IMR-90 (cell line): ENCODE measurements around the gene GPT2. TPM values are rescaled to one million over a fixed set of nuclear protein-coding genes. Genes with fewer than 3 reads are reported as not detected.

Source experiments
- ATAC-seq: fragments of 200-7000 bp; cut with Tn5 transposase; 2 replicates; pipeline ENCODE4 v1.9.1; 2020; ENCODE audit warnings: low read depth, mild to moderate bottlenecking, moderate library complexity
- BruUV-seq: library from RNA; stranded (reverse); fragments of 400-500 nt; replicated peaks from 2 replicates; lab custom pipeline; 2021; lab: Mats Ljungman, UMichigan
- CTCF ChIA-PET: fragments of 300-600 bp; formaldehyde crosslinking; extraction: SDS; loops from one replicate; lab custom pipeline; 2021; ENCODE audit warnings: antibody characterized with exemption; lab: Yijun Ruan, JAX
- POLR2A ChIA-PET: fragments of 300-600 bp; sonication (Branson Sonifier 250); formaldehyde crosslinking; loops from one replicate; lab custom pipeline; 2022; ENCODE audit warnings: antibody characterized with exemption; ENCODE audit not compliant: unreplicated experiment; lab: Charles Lee
- DNase-seq: peaks from one replicate; pipeline ENCODE4 v3.0.0; 2013
- H2AFZ ChIP-seq: replicated peaks from 2 replicates; pipeline ENCODE3; 2013; ENCODE audit warnings: low read length, mild to moderate bottlenecking; ENCODE audit not compliant: poor library complexity
- H2AK5ac ChIP-seq: 2 replicates; pipeline ENCODE4 v1.6.1; 2013; ENCODE audit warnings: low read depth, low read length, inconsistent platforms
- H2AK9ac ChIP-seq: replicated peaks from 2 replicates; pipeline ENCODE3; 2013; ENCODE audit warnings: mild to moderate bottlenecking, low read depth, low read length, moderate library complexity; ENCODE audit not compliant: poor library complexity
- H2BK120ac ChIP-seq: 2 replicates; pipeline ENCODE4 v1.6.1; 2013; ENCODE audit warnings: low read depth, low read length, inconsistent platforms
- H2BK15ac ChIP-seq: 3 replicates; pipeline ENCODE4 v1.6.1; 2013; ENCODE audit warnings: low read depth, low read length, inconsistent platforms
- H2BK20ac ChIP-seq: 2 replicates; pipeline ENCODE4 v1.6.1; 2013; ENCODE audit warnings: low read depth, mild to moderate bottlenecking, inconsistent platforms, low read length, moderate library complexity
- H2BK5ac ChIP-seq: 2 replicates; pipeline ENCODE4 v1.6.1; 2013; ENCODE audit warnings: mild to moderate bottlenecking, low read depth, low read length, inconsistent platforms; ENCODE audit not compliant: poor library complexity, severe bottlenecking
- H3K14ac ChIP-seq: replicated peaks from 2 replicates; pipeline ENCODE4 v1.6.1; 2013; ENCODE audit warnings: low read depth, low read length, inconsistent platforms
- H3K18ac ChIP-seq: 2 replicates; pipeline ENCODE4 v1.6.1; 2013; ENCODE audit warnings: low read depth, low read length, control low read depth
- H3K23ac ChIP-seq: 2 replicates; pipeline ENCODE4 v1.6.1; 2013; ENCODE audit warnings: low read depth, low read length, inconsistent platforms
- H3K27ac ChIP-seq: 2 replicates; pipeline ENCODE4 v1.5.1; 2013; ENCODE audit warnings: mild to moderate bottlenecking, control low read depth, low read length; ENCODE audit not compliant: insufficient read depth
- H3K27me3 ChIP-seq: 2 replicates; pipeline ENCODE4 v1.6.1; 2013; ENCODE audit warnings: low read length; ENCODE audit not compliant: control insufficient read depth, insufficient read depth
- H3K36me3 ChIP-seq: 2 replicates; pipeline ENCODE4 v1.6.1; 2013; ENCODE audit warnings: low read length, mixed read lengths; ENCODE audit not compliant: control insufficient read depth, insufficient read depth
- H3K4ac ChIP-seq: 2 replicates; pipeline ENCODE4 v1.6.1; 2013; ENCODE audit warnings: low read depth, low read length, inconsistent platforms
- H3K4me1 ChIP-seq: 2 replicates; pipeline ENCODE4 v1.6.1; 2013; ENCODE audit warnings: low read length, mixed read lengths; ENCODE audit not compliant: control insufficient read depth, insufficient read depth
- H3K4me2 ChIP-seq: 2 replicates; pipeline ENCODE4 v1.6.1; 2013; ENCODE audit warnings: low read depth, mild to moderate bottlenecking, control low read depth, low read length, moderate library complexity
- H3K4me3 ChIP-seq: 2 replicates; pipeline ENCODE4 v1.5.1; 2013; ENCODE audit warnings: low read depth, mild to moderate bottlenecking, control low read depth, low read length, moderate library complexity; ENCODE audit not compliant: insufficient read depth
- H3K56ac ChIP-seq: 2 replicates; pipeline ENCODE4 v1.6.1; 2013; ENCODE audit warnings: low read length, inconsistent platforms; ENCODE audit not compliant: insufficient read depth; ENCODE audit errors: extremely low read depth
- H3K79me1 ChIP-seq, 2 experiments: 2 replicates each; pipeline ENCODE4 v1.6.1; 2013; ENCODE audit warnings: low read length in 2 of 2, inconsistent platforms in 1 of 2, low read depth in 1 of 2
- H3K9ac ChIP-seq: 2 replicates; pipeline ENCODE4 v1.6.1; 2013; ENCODE audit warnings: low read depth, low read length, control low read depth
- H3K9me1 ChIP-seq: 2 replicates; pipeline ENCODE4 v1.6.1; 2013; ENCODE audit warnings: low read length, inconsistent platforms; ENCODE audit not compliant: insufficient read depth
- H3K9me3 ChIP-seq: 2 replicates; pipeline ENCODE4 v1.6.1; 2013; ENCODE audit warnings: low read length; ENCODE audit not compliant: control insufficient read depth, insufficient read depth
- H4K20me1 ChIP-seq: 2 replicates; pipeline ENCODE4 v1.6.1; 2013; ENCODE audit warnings: low read length, inconsistent platforms; ENCODE audit not compliant: insufficient read depth
- H4K5ac ChIP-seq: 2 replicates; pipeline ENCODE4 v1.6.1; 2013; ENCODE audit warnings: mild to moderate bottlenecking, low read depth, low read length, control low read depth
- H4K8ac ChIP-seq, 2 experiments: 2 replicates each; pipeline ENCODE4 v1.6.1; 2013; ENCODE audit warnings: low read depth in 2 of 2, low read length in 2 of 2, control low read depth in 1 of 2, inconsistent platforms in 1 of 2
- H4K91ac ChIP-seq: 2 replicates; pipeline ENCODE4 v1.6.1; 2013; ENCODE audit warnings: low read depth, low read length, inconsistent platforms; ENCODE audit not compliant: insufficient read depth
- BHLHE40 ChIP-seq: fragments of 150-350 bp; IDR thresholded peaks from 2 replicates; pipeline ENCODE4 v1.6.1; 2016; ENCODE audit warnings: mild to moderate bottlenecking, low read depth, low read length
- CEBPB ChIP-seq: IDR thresholded peaks from 2 replicates; pipeline ENCODE4 v1.6.1; 2012; ENCODE audit warnings: low read depth, low read length, improper control_type of control experiment
- CHD1 ChIP-seq: IDR thresholded peaks from 2 replicates; pipeline ENCODE4 v1.6.1; 2012; ENCODE audit warnings: low read depth, low read length, improper control_type of control experiment
- CTCF ChIP-seq: conservative IDR thresholded peaks from 2 replicates; pipeline ENCODE4 v1.5.1; 2012; ENCODE audit warnings: mild to moderate bottlenecking, low read depth, low read length, improper control_type of control experiment
- ELK1 ChIP-seq: fragments of 150-350 bp; IDR thresholded peaks from 2 replicates; pipeline ENCODE4 v1.6.1; 2016; ENCODE audit warnings: low read depth, mild to moderate bottlenecking, low read length, moderate library complexity, borderline replicate concordance
- FOS ChIP-seq: fragments of 150-350 bp; IDR thresholded peaks from 2 replicates; pipeline ENCODE4 v1.6.1; 2016; ENCODE audit warnings: low read depth, low read length
- MAFK ChIP-seq: IDR thresholded peaks from 2 replicates; pipeline ENCODE4 v1.6.1; 2012; ENCODE audit warnings: low read depth, low read length, improper control_type of control experiment
- MAZ ChIP-seq: IDR thresholded peaks from 2 replicates; pipeline ENCODE4 v1.6.1; 2012; ENCODE audit warnings: low read depth, mild to moderate bottlenecking, low read length, improper control_type of control experiment, moderate library complexity, borderline replicate concordance
- MXI1 ChIP-seq: IDR thresholded peaks from 2 replicates; pipeline ENCODE4 v1.6.1; 2012; ENCODE audit warnings: low read depth, mild to moderate bottlenecking, low read length, moderate library complexity, borderline replicate concordance
- NFE2L2 ChIP-seq: fragments of 150-350 bp; IDR thresholded peaks from 2 replicates; pipeline ENCODE4 v1.6.1; 2016; ENCODE audit warnings: low read depth, mild to moderate bottlenecking, low read length
- POLR2A ChIP-seq: IDR thresholded peaks from 2 replicates; pipeline ENCODE4 v1.6.1; 2012; ENCODE audit warnings: mild to moderate bottlenecking, low read depth, low read length
- RAD21 ChIP-seq: IDR thresholded peaks from 2 replicates; pipeline ENCODE4 v1.6.1; 2012; ENCODE audit warnings: low read length, improper control_type of control experiment
- RFX5 ChIP-seq: IDR thresholded peaks from 2 replicates; pipeline ENCODE4 v1.8.0; 2012; ENCODE audit warnings: low read depth, mild to moderate bottlenecking, low read length, moderate library complexity
- SMC3 ChIP-seq: fragments of 150-350 bp; IDR thresholded peaks from 2 replicates; pipeline ENCODE4 v1.6.1; 2016; ENCODE audit warnings: low read depth, mild to moderate bottlenecking, antibody characterized with exemption, low read length, moderate library complexity
- USF2 ChIP-seq: fragments of 150-350 bp; IDR thresholded peaks from 2 replicates; pipeline ENCODE4 v1.6.1; 2017; ENCODE audit warnings: mild to moderate bottlenecking, antibody characterized with exemption, low read length, low read depth
- WGBS, 2 experiments: methylation state at CpG; one replicate each; pipeline versions ENCODE4 v1.1.5 to v1.1.7; 2013; ENCODE audit warnings: missing lambda C conversion rate in 2 of 2; ENCODE audit not compliant: insufficient read length in 1 of 2; ENCODE audit errors: extremely low coverage in 2 of 2; 5-methylcytosine and 5-hydroxymethylcytosine counted together
- dilution Hi-C: fragments of 300-500 bp; cut with HindIII; formaldehyde crosslinking; loops from one replicate; pipeline ENCODE4 v1.14.3; 2018; ENCODE audit warnings: low sequenced_read_pairs; ENCODE audit not compliant: unreplicated experiment
- in situ Hi-C: fragments of 300-500 bp; cut with MboI; formaldehyde crosslinking; loops from 3 replicates; pipeline ENCODE4 v1.14.3; 2019; ENCODE audit warnings: low sequenced_read_pairs, inconsistent platforms, mixed read lengths
- intact Hi-C: fragments of 100-400 bp; cut with micrococcal nuclease; formaldehyde crosslinking; loops from 2 replicates; pipeline ENCODE4 v1.10.0; 2022
- polyA plus RNA-seq, 3 experiments: library from polyadenylated mRNA; depleted of rRNA; stranded (reverse); fragments of >200 nt; gene quantifications; 2 replicates each; pipeline ENCODE4 v1.2.3, GENCODE V29; 2012; ENCODE audit warnings: low replicate concordance in 1 of 3
- total RNA-seq: library from RNA; depleted of rRNA; stranded (reverse); fragments of >200 nt; gene quantifications from 2 replicates; pipeline ENCODE4 v1.2.3, GENCODE V29; 2012

Gene GPT2
- total and polyA plus RNA-seq, 2 of the 4 experiments (the other 2 are of a cell fraction), result 26.4 to 31.5 TPM

GRCh38 chr16:46914556-46915201 lies 30.5 kb downstream of the GPT2 start:
- Histone ChIP-seq H3K4me3 (no peak overlapping the region), H4K91ac (no peak overlapping the region), H2AK9ac (no peak overlapping the region), H4K8ac (no peak overlapping the region), H2BK5ac (no peak overlapping the region), H3K36me3 (peaks cover 71% of the 10 kb centered on the region), H3K4ac (no peak overlapping the region), H2BK15ac (no peak overlapping the region), H3K14ac (no peak overlapping the region), H2BK120ac (no peak overlapping the region), H3K9me3 (no peaks in the 10 kb centered on the region), H3K56ac (no peak overlapping the region), H3K9me1 (peaks cover 8% of the 10 kb centered on the region), H2AK5ac (no peak overlapping the region), H4K5ac (no peak overlapping the region), H3K9ac (no peak overlapping the region), H3K4me1 (no peaks in the 10 kb centered on the region), H3K27me3 (no peaks in the 10 kb centered on the region), H3K4me2 (no peak overlapping the region), H2AFZ (no peak overlapping the region), H3K23ac (no peak overlapping the region), H2BK20ac (no peak overlapping the region), H3K27ac (no peak overlapping the region), H3K79me1 (peaks cover 1 to 7% of the 10 kb centered on the region in 2 experiments; a peak in 2 of 4 replicates), H4K20me1 (0 out of 2 replicates have a peak, but pooled peaks cover 5% of the 10 kb centered on the region), H3K18ac (no peak overlapping the region)
- 77% methylated on average over 3 of the region's 11 CpGs; no CpG with 5 or more reads in 1 of the 2 experiments for whole genome bisulfite sequencing, 2 experiments
- no TSS peak for BruUV-seq
- no peak for DNase-seq
- no peak for ATAC-seq
- TF ChIP-seq FOS (no peak), BHLHE40 (no peak), POLR2A (no peak), CTCF (no peak), USF2 (no peak), ELK1 (no peak), CEBPB (no peak), MAFK (no peak), CHD1 (no peak), SMC3 (no peak), MXI1 (no peak), NFE2L2 (no peak), RAD21 (no peak), RFX5 (no peak), MAZ (no peak)
- in situ Hi-C loops, result no loop called here
- ChIA-PET POLR2A (no interaction called here), CTCF (interaction anchor here (1.4 kb wide), 1 partner anchor 61 kb away, joined by 5 read pairs; no protein-coding TSS in a partner anchor)
- intact Hi-C loops, result no loop called here
- dilution Hi-C loops, result no loop called here
